K562 (cell line): ENCODE data around the gene RNF222. TPM values are rescaled to one million over a fixed set of nuclear protein-coding genes. Genes with fewer than 3 reads are reported as not detected.

Experiments
- ATAC-seq: fragments of 200-7000 bp; cut with Tn5 transposase; 3 replicates; pipeline ENCODE4 v1.9.1; 2020; ENCODE audit warnings: moderate library complexity
- BruUV-seq: library from RNA; stranded (reverse); fragments of 400-500 nt; replicated peaks from 2 replicates; lab custom pipeline; 2021; lab: Mats Ljungman, UMichigan
- CTCF ChIA-PET: fragments of 300-600 bp; formaldehyde crosslinking; extraction: SDS; loops from one replicate; lab custom pipeline; 2021; ENCODE audit warnings: low intra/inter-chr PET ratio; lab: Yijun Ruan, JAX
- POLR2A ChIA-PET: fragments of 300-600, 350-650 bp; sonication (Branson Sonifier 250); formaldehyde crosslinking; extraction: SDS; loops from one replicate; lab custom pipeline; 2021; ENCODE audit warnings: antibody characterized with exemption, inconsistent platforms; lab: Yijun Ruan, JAX
- DNase-seq, 4 experiments: peaks; one replicate each; pipeline versions ENCODE4 v3.0.0 to v3.0.0-alpha.2; 2011 to 2018; ENCODE audit warnings: low spot score in 3 of 4, mixed read lengths in 3 of 4; ENCODE audit errors: extremely low read depth in 1 of 4
- FAIRE-seq: peaks from 2 replicates; lab custom pipeline; 2011; peaks lifted over from hg19 to GRCh38; lab: Jason Lieb, UNC
- H2AFZ ChIP-seq: 2 replicates; pipeline ENCODE4 v1.6.0; 2011; ENCODE audit warnings: low read depth, low read length, control low read depth, inconsistent platforms
- H3K27ac ChIP-seq: fragments of 200-600 bp; 3 replicates; pipeline ENCODE4 v1.8.0; 2011; ENCODE audit warnings: low read depth, mild to moderate bottlenecking, control low read depth, inconsistent platforms, low read length, moderate library complexity, mixed read lengths; ENCODE audit errors: extremely low read depth
- H3K27me3 ChIP-seq, 2 experiments: fragments of 300-600 bp in 1 of 2; 2 replicates in 1 of 2; 3 replicates in 1 of 2; pipeline versions ENCODE4 v1.6.0 to v1.8.0; 2011; ENCODE audit warnings: inconsistent platforms in 2 of 2, low read length in 2 of 2, mild to moderate bottlenecking in 1 of 2, mixed read lengths in 1 of 2, moderate library complexity in 1 of 2; ENCODE audit not compliant: control insufficient read depth in 2 of 2, insufficient read depth in 2 of 2
- H3K36me3 ChIP-seq: fragments of 300-600 bp; 3 replicates; pipeline ENCODE4 v1.8.0; 2011; ENCODE audit warnings: mild to moderate bottlenecking, low read length, inconsistent platforms; ENCODE audit not compliant: control insufficient read depth, insufficient read depth
- H3K4me1 ChIP-seq, 2 experiments: fragments of 200-600 bp in 1 of 2; replicated peaks in 1 of 2; 2 replicates in 1 of 2; 3 replicates in 1 of 2; pipeline versions ENCODE4 v1.5.1 to v1.8.0; 2011; ENCODE audit warnings: inconsistent platforms in 2 of 2, low read length in 2 of 2, mild to moderate bottlenecking in 1 of 2, mixed read lengths in 1 of 2, moderate library complexity in 1 of 2; ENCODE audit not compliant: control insufficient read depth in 2 of 2, insufficient read depth in 2 of 2
- H3K4me2 ChIP-seq: 2 replicates; pipeline ENCODE4 v1.6.1; 2011; ENCODE audit warnings: low read length, control low read depth, inconsistent platforms, mixed read lengths; ENCODE audit not compliant: insufficient read depth
- H3K4me3 ChIP-seq: fragments of 200-600 bp; sonication (generic), shearing (Covaris generic); 2 replicates; pipeline ENCODE4 v1.5.1; 2016; ENCODE audit warnings: control low read depth, inconsistent platforms
- H3K79me2 ChIP-seq: fragments of 200-600 bp; 3 replicates; pipeline ENCODE4 v1.8.0; 2011; ENCODE audit warnings: low read length, inconsistent platforms; ENCODE audit not compliant: control insufficient read depth, insufficient read depth
- H3K9ac ChIP-seq, 2 experiments: 2 replicates each; pipeline versions ENCODE4 v1.6.0 to v1.6.1; 2011; ENCODE audit warnings: low read depth in 2 of 2, low read length in 2 of 2, control low read depth in 1 of 2, inconsistent platforms in 1 of 2, mild to moderate bottlenecking in 1 of 2, mixed read lengths in 1 of 2; ENCODE audit not compliant: insufficient read depth in 1 of 2
- H3K9me1 ChIP-seq: one replicate; pipeline ENCODE4 v1.6.0; 2011; ENCODE audit warnings: inconsistent platforms, mild to moderate bottlenecking, low read length, moderate library complexity; ENCODE audit not compliant: control insufficient read depth, insufficient read depth
- H3K9me3 ChIP-seq: replicated peaks from 2 replicates; pipeline ENCODE4 v1.5.1; 2011; ENCODE audit warnings: low read depth, low read length, inconsistent platforms; ENCODE audit not compliant: control insufficient read depth, insufficient read depth
- H4K20me1 ChIP-seq: replicated peaks from 2 replicates; pipeline ENCODE4 v1.6.1; 2011; ENCODE audit warnings: low read length, inconsistent platforms, mixed read lengths; ENCODE audit not compliant: control insufficient read depth, insufficient read depth
- ARNT ChIP-seq, 2 experiments: fragments of 450-650 bp; IDR thresholded peaks; 2 replicates each; pipeline ENCODE4 v1.6.1; 2016; ENCODE audit warnings: mild to moderate bottlenecking in 1 of 2
- ATF7 ChIP-seq: fragments of 450-650 bp; IDR thresholded peaks from 2 replicates; pipeline ENCODE4 v1.7.1; 2014; ENCODE audit warnings: mild to moderate bottlenecking, moderate library complexity
- CBX1 ChIP-seq: sonication (generic); IDR thresholded peaks from 2 replicates; pipeline ENCODE4 v1.6.1; 2016; ENCODE audit warnings: antibody characterized with exemption, low read depth, mild to moderate bottlenecking
- CBX2 ChIP-seq: fragments of 200-600 bp; sonication (generic); IDR thresholded peaks from one replicate; pipeline ENCODE4 v1.6.1; 2012; ENCODE audit warnings: mild to moderate bottlenecking, low read length, inconsistent platforms; ENCODE audit not compliant: insufficient read depth, poor library complexity, severe bottlenecking
- CEBPB ChIP-seq: fragments of 450-650 bp; IDR thresholded peaks from 2 replicates; pipeline ENCODE4 v1.6.1; 2016; ENCODE audit warnings: missing genetic modification characterization, missing compliant biosample characterization
- ETV1 ChIP-seq: fragments of 450-650 bp; conservative IDR thresholded peaks from 2 replicates; pipeline ENCODE4 v1.6.1; 2016; ENCODE audit warnings: missing genetic modification characterization, control low read depth, low read depth, missing compliant biosample characterization
- FOXK2 ChIP-seq, 2 experiments: fragments of 450-650 bp; IDR thresholded peaks in 1 of 2; conservative IDR thresholded peaks in 1 of 2; 2 replicates each; pipeline ENCODE4 v1.6.1; 2016; ENCODE audit warnings: low read depth in 2 of 2, mild to moderate bottlenecking in 1 of 2
- JUND ChIP-seq, 2 experiments: IDR thresholded peaks; 2 replicates in 1 of 2; 3 replicates in 1 of 2; pipeline ENCODE4 v1.6.1; 2011; ENCODE audit warnings: borderline replicate concordance in 2 of 2, low read depth in 2 of 2, low read length in 2 of 2, improper control_type of control experiment in 1 of 2, missing biosample characterization in 1 of 2, missing genetic modification characterization in 1 of 2, missing genetic modification reagents in 1 of 2
- L3MBTL2 ChIP-seq: fragments of 450-650 bp; IDR thresholded peaks from 2 replicates; pipeline ENCODE4 v1.6.1; 2016; ENCODE audit warnings: mild to moderate bottlenecking, moderate library complexity
- MEIS2 ChIP-seq: fragments of 450-650 bp; IDR thresholded peaks from 2 replicates; pipeline ENCODE4 v1.6.1; 2014; ENCODE audit warnings: mild to moderate bottlenecking; ENCODE audit not compliant: partially characterized antibody
- POLR2A ChIP-seq: fragments of 450-650 bp; conservative IDR thresholded peaks from 2 replicates; pipeline ENCODE4 v1.6.1; 2016
- SIX5 ChIP-seq, 2 experiments: IDR thresholded peaks; 2 replicates each; pipeline ENCODE4 v1.6.1; 2011; ENCODE audit warnings: low read length in 2 of 2, borderline replicate concordance in 1 of 2, low read depth in 1 of 2, mild to moderate bottlenecking in 1 of 2, moderate library complexity in 1 of 2; ENCODE audit not compliant: insufficient read depth in 1 of 2
- TRIM24 ChIP-seq, 2 experiments: fragments of 450-650 bp; IDR thresholded peaks; 2 replicates each; pipeline ENCODE4 v1.6.1; 2016
- ZNF184 ChIP-seq: sonication (generic); formaldehyde crosslinking; IDR thresholded peaks from 2 replicates; pipeline ENCODE4 v1.5.0; 2020; ENCODE audit warnings: missing genetic modification reagents
- ZNF696 ChIP-seq: fragments of 250-450 bp; sonication (Bioruptor Pico); conservative IDR thresholded peaks from 2 replicates; pipeline ENCODE4 v1.4.0; 2020; ENCODE audit warnings: mild to moderate bottlenecking, moderate library complexity
- WGBS: fragments of 100-300 bp; shearing (Covaris generic); methylation state at CpG from one replicate; pipeline ENCODE4 v1.1.6; 2016; ENCODE audit warnings: low coverage, mixed read lengths; ENCODE audit not compliant: insufficient coverage; ENCODE audit errors: missing lambda C conversion rate; 5-methylcytosine and 5-hydroxymethylcytosine counted together
- in situ Hi-C: fragments of 300-500 bp; cut with MboI; formaldehyde crosslinking; loops from 4 replicates; pipeline ENCODE4 v1.15.0; 2018; ENCODE audit warnings: inconsistent platforms, mixed read lengths
- intact Hi-C: fragments of 100-400 bp; cut with micrococcal nuclease; formaldehyde crosslinking; loops from 2 replicates; pipeline ENCODE4 v1.14.2; 2022
- polyA plus RNA-seq, 8 experiments: library from polyadenylated mRNA; depleted of rRNA in 4 of 8; stranded (reverse) in 5 of 8; unstranded in 3 of 8; fragments of >200 nt; fragmentation: Nextera tagmentation in 2 of 8; fragmentation: Illumina TruSeq in 1 of 8; extraction: Ambion mirVana in 2 of 8; extraction: Trizol in 1 of 8; gene quantifications; 2 replicates each; pipeline versions ENCODE4 v1.2.1 to v1.2.3, GENCODE V29; 2011 to 2014; ENCODE audit warnings: inconsistent platforms in 1 of 8, missing spikeins in 1 of 8
- total RNA-seq, 7 experiments: library from RNA; depleted of rRNA in 6 of 7; stranded (reverse); fragments of >200 nt in 6 of 7; fragmentation: Illumina TruSeq in 2 of 7; extraction: Trizol in 2 of 7; gene quantifications; 2 replicates each; pipeline versions ENCODE4 v1.2.1 to v1.2.3, GENCODE V29; 2011 to 2021; ENCODE audit warnings: low replicate concordance in 1 of 7
- TF ChIP-seq, protein P1 (sequence below): fragments of 450-650 bp; IDR thresholded peaks from 2 replicates; pipeline ENCODE4 v1.6.1; 2016
- TF ChIP-seq, protein P2 (sequence below): fragments of 450-650 bp; IDR thresholded peaks from 2 replicates; pipeline ENCODE4 v1.7.1; 2018; ENCODE audit warnings: mild to moderate bottlenecking, low read depth; ENCODE audit not compliant: partially characterized antibody

Gene RNF222
- total and polyA plus RNA-seq, 9 of the 15 experiments (the other 6 are each of a cell fraction or from before 2014, with no cell fraction given): not detected

DNA sequence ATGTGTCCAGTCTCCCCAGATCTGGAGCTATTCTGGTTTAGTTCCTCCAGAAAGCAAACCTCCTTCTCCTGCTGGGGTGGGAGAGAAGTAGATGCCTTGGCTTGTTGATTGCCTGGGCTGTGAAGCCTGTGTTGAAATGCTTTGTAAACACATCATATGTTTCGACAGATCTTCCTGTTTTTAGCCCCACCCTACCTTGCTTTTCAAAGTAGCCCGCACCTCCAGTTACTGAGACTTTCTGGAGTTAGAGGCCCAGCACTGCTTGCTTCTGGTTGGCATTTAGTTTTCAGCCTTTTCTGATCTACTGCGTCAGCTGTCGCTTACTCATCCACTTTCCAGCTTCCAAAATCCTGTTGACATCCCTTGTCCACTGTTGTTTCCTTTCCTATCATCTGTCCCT, 20.2 kb upstream of the RNF222 start:
- Histone ChIP-seq H3K4me1 (peaks cover 3 to 25% of the 10 kb centered on the region in 2 experiments; a peak in 3 of 5 replicates), H2AFZ (peak overlapping the region; percentile 35), H3K9ac (no peak overlapping the region; a peak in 1 of 4 replicates), H3K27ac (no peak overlapping the region), H3K36me3 (no peaks in the 10 kb centered on the region), H3K4me2 (no peak overlapping the region; the same call in 1 of the 2 replicates), H3K9me1 (no peaks in the 10 kb centered on the region), H3K9me3 (no peaks in the 10 kb centered on the region), H3K79me2 (no peaks in the 10 kb centered on the region), H4K20me1 (no peaks in the 10 kb centered on the region), H3K27me3 (no peaks in the 10 kb centered on the region), H3K4me3 (no peak overlapping the region)
- WGBS: 45% methylated on average over 4 of the region's 4 CpGs
- ATAC-seq (no peak; the same call in 1 of the 3 replicates), DNase-seq (no peak), FAIRE-seq (no peak)
- ChIA-PET CTCF (no interaction called here), POLR2A (interaction anchor here (0.5 to 1.7 kb wide), 3 partner anchors 12 to 264 kb away, joined by 3 to 5 read pairs (median 3); partner anchors contain the start of gene NDEL1)
- in situ Hi-C loops (no loop called here), intact Hi-C loops (loop anchor here (10.0 kb wide), 1 partner anchor 327 kb away; the partner anchor contains the start of gene CCDC42)
- TF ChIP-seq ETV1 (tag) (no peak), ZNF696 (CRISPR knock-in tag) (no peak), JUND (IDR thresholded peaks at IDR 0.05; ENCODE audit: borderline replicate concordance, low read depth, low read length) (no peak), JUND (tag; IDR thresholded peaks at IDR 0.05; ENCODE audit: borderline replicate concordance, low read depth, low read length) (peak; percentile 16; the same call in 1 of the 3 replicates), L3MBTL2 (0 out of 2 replicates have a peak, but pooled peaks have one; percentile 43), FOXK2 (conservative IDR thresholded peaks at IDR 0.05 in 1 of 2, IDR thresholded peaks at IDR 0.05 in 1 of 2; ENCODE audit: low read depth in 2 of 2) (0 out of 4 replicates have a peak, but pooled peaks of 1 of the 2 experiments have one; percentile 54), CBX1 (no peak), CEBPB (peak; percentile 69), TRIM24 (IDR thresholded peaks at IDR 0.05) (no peak), ZNF184 (no peak), ATF7 (0 out of 2 replicates have a peak, but pooled peaks have one; percentile 25), ARNT (IDR thresholded peaks at IDR 0.05) (peak in 1 of 2 experiments; percentile 89; a peak in 1 of 4 replicates), CBX2 (no peak), POLR2A (no peak), SIX5 (IDR thresholded peaks at IDR 0.05; ENCODE audit: borderline replicate concordance in 1 of 2, insufficient read depth in 1 of 2, low read depth in 1 of 2, low read length in 2 of 2) (no peak), MEIS2 (peak; percentile 25)
- TF ChIP-seq, protein P1, sequence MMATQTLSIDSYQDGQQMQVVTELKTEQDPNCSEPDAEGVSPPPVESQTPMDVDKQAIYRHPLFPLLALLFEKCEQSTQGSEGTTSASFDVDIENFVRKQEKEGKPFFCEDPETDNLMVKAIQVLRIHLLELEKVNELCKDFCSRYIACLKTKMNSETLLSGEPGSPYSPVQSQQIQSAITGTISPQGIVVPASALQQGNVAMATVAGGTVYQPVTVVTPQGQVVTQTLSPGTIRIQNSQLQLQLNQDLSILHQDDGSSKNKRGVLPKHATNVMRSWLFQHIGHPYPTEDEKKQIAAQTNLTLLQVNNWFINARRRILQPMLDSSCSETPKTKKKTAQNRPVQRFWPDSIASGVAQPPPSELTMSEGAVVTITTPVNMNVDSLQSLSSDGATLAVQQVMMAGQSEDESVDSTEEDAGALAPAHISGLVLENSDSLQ: 0 out of 2 replicates have a peak, but pooled peaks have one; percentile 16
- TF ChIP-seq, protein P2, sequence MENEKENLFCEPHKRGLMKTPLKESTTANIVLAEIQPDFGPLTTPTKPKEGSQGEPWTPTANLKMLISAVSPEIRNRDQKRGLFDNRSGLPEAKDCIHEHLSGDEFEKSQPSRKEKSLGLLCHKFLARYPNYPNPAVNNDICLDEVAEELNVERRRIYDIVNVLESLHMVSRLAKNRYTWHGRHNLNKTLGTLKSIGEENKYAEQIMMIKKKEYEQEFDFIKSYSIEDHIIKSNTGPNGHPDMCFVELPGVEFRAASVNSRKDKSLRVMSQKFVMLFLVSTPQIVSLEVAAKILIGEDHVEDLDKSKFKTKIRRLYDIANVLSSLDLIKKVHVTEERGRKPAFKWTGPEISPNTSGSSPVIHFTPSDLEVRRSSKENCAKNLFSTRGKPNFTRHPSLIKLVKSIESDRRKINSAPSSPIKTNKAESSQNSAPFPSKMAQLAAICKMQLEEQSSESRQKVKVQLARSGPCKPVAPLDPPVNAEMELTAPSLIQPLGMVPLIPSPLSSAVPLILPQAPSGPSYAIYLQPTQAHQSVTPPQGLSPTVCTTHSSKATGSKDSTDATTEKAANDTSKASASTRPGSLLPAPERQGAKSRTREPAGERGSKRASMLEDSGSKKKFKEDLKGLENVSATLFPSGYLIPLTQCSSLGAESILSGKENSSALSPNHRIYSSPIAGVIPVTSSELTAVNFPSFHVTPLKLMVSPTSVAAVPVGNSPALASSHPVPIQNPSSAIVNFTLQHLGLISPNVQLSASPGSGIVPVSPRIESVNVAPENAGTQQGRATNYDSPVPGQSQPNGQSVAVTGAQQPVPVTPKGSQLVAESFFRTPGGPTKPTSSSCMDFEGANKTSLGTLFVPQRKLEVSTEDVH: no peak
- BruUV-seq: no TSS peak
